BE2C (cell line): ENCODE measurements around the gene TEDDM1.

ENCODE experiments used
- DNase-seq: peaks from one replicate; pipeline ENCODE4 v3.0.0-alpha.2; 2020
- H3K27me3 ChIP-seq: fragments of 250-450 bp; sonication (Bioruptor Pico); 2 replicates; pipeline ENCODE4 v1.5.1; 2020; ENCODE audit warnings: mild to moderate bottlenecking
- H3K36me3 ChIP-seq: fragments of 250-450 bp; sonication (Bioruptor Pico); 2 replicates; pipeline ENCODE4 v1.5.1; 2020; ENCODE audit warnings: mild to moderate bottlenecking
- H3K4me1 ChIP-seq: fragments of 250-450 bp; sonication (Bioruptor Pico); 2 replicates; pipeline ENCODE4 v1.5.1; 2020
- H3K4me3 ChIP-seq: 2 replicates; pipeline ENCODE4 v1.5.1; 2011; ENCODE audit warnings: low read depth, low read length
- H3K9me3 ChIP-seq: fragments of 250-450 bp; sonication (Bioruptor Pico); 2 replicates; pipeline ENCODE4 v1.5.1; 2020
- CTCF ChIP-seq: IDR thresholded peaks from 2 replicates; pipeline ENCODE4 v1.5.1; 2012; ENCODE audit warnings: mild to moderate bottlenecking, low read depth, low read length

Gene TEDDM1

GRCh38 chr1:182428043-182428442 is 27.6 kb upstream of the TEDDM1 start:
- TF ChIP-seq CTCF: no peak
- H3K4me3 ChIP-seq: no peak overlapping the region

DNA sequence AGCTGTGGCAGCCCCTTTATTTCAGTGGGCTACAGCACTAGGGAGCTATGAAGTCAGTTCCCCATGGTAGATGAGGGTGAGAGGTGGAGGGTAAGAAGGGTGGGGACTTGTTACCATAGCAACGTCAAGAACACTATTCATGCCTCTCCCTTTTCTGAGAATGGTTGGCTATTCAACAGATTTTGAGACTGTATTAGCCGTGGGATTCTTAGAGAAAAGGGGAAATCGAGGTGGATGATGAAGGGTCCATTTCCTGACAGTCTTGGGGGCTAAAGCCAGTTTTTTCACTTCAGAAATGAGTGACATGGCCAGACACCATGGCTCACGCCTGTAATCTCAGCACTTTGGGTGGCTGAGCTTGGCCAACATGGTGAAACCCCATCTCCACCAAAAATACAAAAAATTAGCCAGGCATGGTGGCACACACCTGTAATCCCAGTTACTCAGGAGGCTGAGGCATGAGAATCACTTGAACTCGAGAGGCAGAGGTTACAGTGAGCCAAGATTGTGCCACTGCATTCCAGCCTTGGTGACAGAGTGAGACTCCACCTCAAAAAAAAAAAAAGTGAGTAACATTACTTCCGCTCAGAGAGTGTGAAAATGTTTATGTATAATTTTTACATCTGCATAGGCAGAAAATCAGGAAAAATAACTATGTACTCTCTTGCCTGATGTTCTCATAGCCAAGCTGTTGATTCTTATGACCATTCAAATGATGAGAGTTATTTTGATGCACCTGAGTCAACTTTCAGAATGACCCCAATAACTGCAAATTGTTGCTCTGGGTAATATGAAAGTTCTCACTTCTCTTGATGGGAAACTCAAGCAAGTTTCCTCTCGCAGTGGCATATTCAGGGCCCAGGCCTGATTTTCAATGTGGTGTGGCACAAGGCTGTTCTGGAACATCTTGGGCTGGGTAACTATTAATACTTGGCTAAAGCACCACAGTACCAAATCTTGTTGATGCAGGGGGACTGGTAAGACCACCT is 26.3 kb upstream of the TEDDM1 start:
- DNase-seq: no peak
- Histone ChIP-seq H3K4me3 (no peak overlapping the region), H3K27me3 (peaks cover 12% of the 10 kb centered on the region), H3K4me1 (no peaks in the 10 kb centered on the region), H3K9me3 (no peaks in the 10 kb centered on the region), H3K36me3 (no peaks in the 10 kb centered on the region)
- TF ChIP-seq CTCF: no peak

More at GRCh38 chr1:182428043-182428442, 27.6 kb upstream of the TEDDM1 start:
- Histone ChIP-seq H3K27me3 (peaks cover 7% of the 10 kb centered on the region), H3K4me1 (no peaks in the 10 kb centered on the region), H3K9me3 (no peaks in the 10 kb centered on the region), H3K36me3 (no peaks in the 10 kb centered on the region)
- no peak for DNase-seq

GRCh38 chr1:182415789-182416188 is 15.3 kb upstream of the TEDDM1 start:
- Histone ChIP-seq H3K36me3 (no peaks in the 10 kb centered on the region), H3K9me3 (no peaks in the 10 kb centered on the region), H3K27me3 (peaks cover 25% of the 10 kb centered on the region), H3K4me1 (no peaks in the 10 kb centered on the region), H3K4me3 (no peak overlapping the region)
- TF ChIP-seq CTCF: no peak
- DNase-seq: no peak

DNA sequence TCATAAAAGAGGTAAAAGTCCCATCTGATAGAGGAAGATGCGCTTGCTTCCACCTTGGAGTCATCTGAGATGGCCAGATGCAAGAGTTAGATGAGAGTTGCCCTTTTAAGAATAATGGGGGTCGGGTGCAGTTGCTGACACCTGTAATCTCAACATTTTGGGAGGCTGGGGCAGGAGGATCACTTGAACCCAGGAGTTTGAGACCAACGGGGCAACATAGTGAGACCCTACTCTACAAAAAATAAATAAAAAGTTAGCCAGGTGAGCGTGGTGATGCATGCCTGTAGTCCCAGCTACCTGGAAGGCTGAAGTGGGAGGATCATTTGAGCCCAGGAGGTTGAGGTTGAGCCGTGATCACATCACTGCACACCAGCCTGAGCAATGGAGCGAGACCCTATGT is 13.5 kb upstream of the TEDDM1 start:
- DNase-seq: no peak
- Histone ChIP-seq H3K36me3 (no peaks in the 10 kb centered on the region), H3K27me3 (peaks cover 30% of the 10 kb centered on the region), H3K4me1 (no peaks in the 10 kb centered on the region), H3K4me3 (no peak overlapping the region), H3K9me3 (no peaks in the 10 kb centered on the region)
- TF ChIP-seq CTCF: no peak

- H3K36me3 ChIP-seq: no peaks in the 10 kb centered on the region
- no peak for DNase-seq
- H3K4me1 ChIP-seq: no peaks in the 10 kb centered on the region
- no peak overlapping the region for H3K4me3 ChIP-seq
- no peaks in the 10 kb centered on the region for H3K9me3 ChIP-seq
- H3K27me3 ChIP-seq: peaks cover 30% of the 10 kb centered on the region
- no peak for TF ChIP-seq CTCF
Observed at GRCh38 chr1:182413486-182413885, 13.0 kb upstream of the TEDDM1 start.

- Histone ChIP-seq H3K4me1 (no peaks in the 10 kb centered on the region), H3K4me3 (no peak overlapping the region), H3K36me3 (no peaks in the 10 kb centered on the region), H3K27me3 (peaks cover 15% of the 10 kb centered on the region), H3K9me3 (no peaks in the 10 kb centered on the region)
- DNase-seq: no peak
- TF ChIP-seq CTCF: no peak
Observed at GRCh38 chr1:182410620-182411273, 10.3 kb upstream of the TEDDM1 start.
